Measurements from ENCODE around the gene SPINT1. TPM values are rescaled to one million over a fixed set of nuclear protein-coding genes. Genes with fewer than 3 reads are reported as not detected.

The SPINT1 gene
- total and polyA plus RNA-seq, 2 donors (not counting 1 experiment from before 2014, with no cell fraction given): 14.4 to 21.3 TPM

- Mint-ChIP-seq H3K9me3 (ENCODE audit: insufficient read depth) (no peaks in the 10 kb centered on the region), H3K4me3 (no peak overlapping the region), H3K27ac (no peak overlapping the region), H3K27me3 (peaks cover 3% of the 10 kb centered on the region), H3K4me1 (peaks cover 3% of the 10 kb centered on the region)
- intact Hi-C loops (cut with micrococcal nuclease): no loop called here
- no peak for TF ChIP-seq CTCF (IDR thresholded peaks at IDR 0.05)
- no peak for TF ChIP-seq EZH2 (IDR thresholded peaks at IDR 0.05; ENCODE audit: borderline replicate concordance, insufficient read depth, low read depth, low read length, poor library complexity, severe bottlenecking)
- DNase-seq (no peak), ATAC-seq (ENCODE audit: low read depth) (no peak)
- Histone ChIP-seq H3K4me1 (ENCODE audit: control insufficient read depth in 2 of 2, insufficient read depth in 2 of 2, low read length in 2 of 2) (no peaks in the 10 kb centered on the region), H3K36me3 (replicated peaks in 1 of 2; ENCODE audit: control extremely low read depth in 1 of 2, control insufficient read depth in 1 of 2, extremely low read depth in 1 of 2, insufficient read depth in 2 of 2, low read length in 1 of 2) (no peaks in the 10 kb centered on the region), H3K4me2 (replicated peaks; ENCODE audit: low read depth, low read length, poor library complexity, severe bottlenecking) (no peak overlapping the region), H3K27ac (ENCODE audit: low read length in 2 of 2) (no peak overlapping the region), H4K20me1 (ENCODE audit: control insufficient read depth, insufficient read depth, low read length, poor library complexity, severe bottlenecking) (no peaks in the 10 kb centered on the region), H3K79me2 (ENCODE audit: control insufficient read depth, insufficient read depth, low read length) (no peaks in the 10 kb centered on the region), H3K9ac (ENCODE audit: low read length) (no peak overlapping the region), H3K4me3 (ENCODE audit: control extremely low read depth in 1 of 5, extremely low read depth in 1 of 5, insufficient read depth in 1 of 5, low read depth in 2 of 5, low read length in 4 of 5) (no peak overlapping the region), H3K9me3 (ENCODE audit: control extremely low read depth in 1 of 3, control insufficient read depth in 2 of 3, insufficient read depth in 1 of 3, low read length in 2 of 3) (peaks cover 0 to 7% (median 0%) of the 10 kb centered on the region in 3 donors), H2AFZ (ENCODE audit: insufficient read depth, low read depth, low read length, poor library complexity, severe bottlenecking) (no peak overlapping the region), H3K27me3 (replicated peaks in 1 of 4; ENCODE audit: control extremely low read depth in 1 of 4, control insufficient read depth in 3 of 4, insufficient read depth in 4 of 4, low read length in 3 of 4) (no peaks in the 10 kb centered on the region)
- POLR2A ChIA-PET: no interaction called here
- WGBS (ENCODE audit: insufficient coverage): 100% methylated on average over 5 of the region's 6 CpGs
- CTCF ChIA-PET: interaction anchor here (0.7 to 2.2 kb wide), 3 partner anchors 11 to 23 kb away, joined by 4 to 8 read pairs (median 5); partner anchors contain the start of gene VPS18
These were observed 37.5 kb downstream of the SPINT1 start for GRCh38 chr15:40881351-40881750.

- Histone ChIP-seq H3K9me3 (ENCODE audit: control extremely low read depth in 1 of 3, control insufficient read depth in 2 of 3, insufficient read depth in 1 of 3, low read length in 2 of 3) (peaks cover 0 to 7% (median 0%) of the 10 kb centered on the region in 3 donors), H3K27ac (ENCODE audit: low read length in 2 of 2) (no peak overlapping the region), H3K79me2 (ENCODE audit: control insufficient read depth, insufficient read depth, low read length) (no peaks in the 10 kb centered on the region), H2AFZ (ENCODE audit: insufficient read depth, low read depth, low read length, poor library complexity, severe bottlenecking) (no peak overlapping the region), H3K4me2 (replicated peaks; ENCODE audit: low read depth, low read length, poor library complexity, severe bottlenecking) (no peak overlapping the region), H3K36me3 (replicated peaks in 1 of 2; ENCODE audit: control extremely low read depth in 1 of 2, control insufficient read depth in 1 of 2, extremely low read depth in 1 of 2, insufficient read depth in 2 of 2, low read length in 1 of 2) (no peaks in the 10 kb centered on the region), H3K4me3 (ENCODE audit: control extremely low read depth in 1 of 5, extremely low read depth in 1 of 5, insufficient read depth in 1 of 5, low read depth in 2 of 5, low read length in 4 of 5) (no peak overlapping the region), H3K4me1 (ENCODE audit: control insufficient read depth in 2 of 2, insufficient read depth in 2 of 2, low read length in 2 of 2) (no peaks in the 10 kb centered on the region), H3K9ac (ENCODE audit: low read length) (no peak overlapping the region), H4K20me1 (ENCODE audit: control insufficient read depth, insufficient read depth, low read length, poor library complexity, severe bottlenecking) (no peaks in the 10 kb centered on the region), H3K27me3 (replicated peaks in 1 of 4; ENCODE audit: control extremely low read depth in 1 of 4, control insufficient read depth in 3 of 4, insufficient read depth in 4 of 4, low read length in 3 of 4) (no peaks in the 10 kb centered on the region)
- TF ChIP-seq EZH2 (IDR thresholded peaks at IDR 0.05; ENCODE audit: borderline replicate concordance, insufficient read depth, low read depth, low read length, poor library complexity, severe bottlenecking) (no peak), CTCF (IDR thresholded peaks at IDR 0.05) (no peak)
- DNase-seq (no peak), ATAC-seq (ENCODE audit: low read depth) (no peak)
- POLR2A ChIA-PET: no interaction called here
- intact Hi-C loops (cut with micrococcal nuclease): no loop called here
- H3K27me3 Mint-ChIP-seq: peaks cover 3% of the 10 kb centered on the region
- H3K4me3 Mint-ChIP-seq: no peak overlapping the region
- no peak overlapping the region for H3K27ac Mint-ChIP-seq
- WGBS (ENCODE audit: insufficient coverage): no CpG with 5 or more reads among the region's 1 CpG
- peaks cover under 1% of the 10 kb centered on the region for H3K4me1 Mint-ChIP-seq
- CTCF ChIA-PET: interaction anchor here (2.1 to 4.3 kb wide), 2 partner anchors 8 to 28 kb away, joined by 8 to 21 read pairs; partner anchors contain the start of gene VPS18
- H3K9me3 Mint-ChIP-seq (ENCODE audit: insufficient read depth): no peaks in the 10 kb centered on the region
These were observed 42.7 kb downstream of the SPINT1 start for GRCh38 chr15:40886586-40886985.
